ENCODE measurements around the gene YPEL2.

- TF ChIP-seq CTCF (IDR thresholded peaks at IDR 0.05), result no peak
- TF ChIP-seq POLR2A (IDR thresholded peaks at IDR 0.05), result no peak
These were observed 30.7 kb downstream of the YPEL2 start for GRCh38 chr17:59361916-59362810.
